HG03342 (cell line): ENCODE measurements around the gene ADGRV1.
"Not testable (repeated sequence)": the region's sequence is repeated elsewhere in the genome, so short reads cannot be mapped to it uniquely, and the experiment has no call there.

Source experiments
- ATAC-seq: cut with Tn5 transposase; IDR thresholded peaks from one replicate; pipeline ENCODE4 v1.9.1; 2021; ENCODE audit warnings: mild to moderate bottlenecking, moderate library complexity; ENCODE audit not compliant: unreplicated experiment

Gene ADGRV1

GRCh38 chr5:90550963-90551362 lies 7.6 kb upstream of the ADGRV1 start:
- ATAC-seq: no peak

- no peak for ATAC-seq
These were observed 7.2 kb upstream of the ADGRV1 start for GRCh38 chr5:90551376-90551775.

GRCh38 chr5:90553711-90554110 lies 4.9 kb upstream of the ADGRV1 start:
- ATAC-seq: no peak

- ATAC-seq: no peak
These were observed 4.1 kb upstream of the ADGRV1 start for GRCh38 chr5:90554358-90555006.

GRCh38 chr5:90555666-90556065 lies 2.9 kb upstream of the ADGRV1 start:
- ATAC-seq: no peak

GRCh38 chr5:90557391-90557790 lies 1.2 kb upstream of the ADGRV1 start:
- no peak for ATAC-seq

- no peak for ATAC-seq
These were observed 726 bp upstream of the ADGRV1 start for GRCh38 chr5:90557871-90558270.

GRCh38 chr5:90560771-90561170 lies 2.2 kb downstream of the ADGRV1 start:
- ATAC-seq: no peak

GRCh38 chr5:90561766-90562165 lies 3.2 kb downstream of the ADGRV1 start:
- ATAC-seq: no peak

GRCh38 chr5:90562341-90562740 lies 3.7 kb downstream of the ADGRV1 start:
- ATAC-seq: no peak

GRCh38 chr5:90563108-90563507 lies 4.5 kb downstream of the ADGRV1 start:
- ATAC-seq: no peak

GRCh38 chr5:90565491-90565890 lies 6.9 kb downstream of the ADGRV1 start:
- ATAC-seq: no peak

- no peak for ATAC-seq
These were observed 10.5 kb downstream of the ADGRV1 start for GRCh38 chr5:90569084-90569483.

GRCh38 chr5:90570034-90570433 lies 11.4 kb downstream of the ADGRV1 start:
- no peak for ATAC-seq

- ATAC-seq: no peak
These were observed 12.7 kb downstream of the ADGRV1 start for GRCh38 chr5:90571147-90571773.

GRCh38 chr5:90575712-90576111 lies 17.1 kb downstream of the ADGRV1 start:
- no peak for ATAC-seq

GRCh38 chr5:90576566-90576965 lies 18.0 kb downstream of the ADGRV1 start:
- not testable (repeated sequence) for ATAC-seq

GRCh38 chr5:90579905-90580304 lies 21.3 kb downstream of the ADGRV1 start:
- not testable (repeated sequence) for ATAC-seq

- ATAC-seq: no peak
These were observed 23.4 kb downstream of the ADGRV1 start for GRCh38 chr5:90581956-90582355.

GRCh38 chr5:90585337-90585986 lies 26.9 kb downstream of the ADGRV1 start:
- no peak for ATAC-seq

- no peak for ATAC-seq
These were observed 27.9 kb downstream of the ADGRV1 start for GRCh38 chr5:90586469-90586868.

- no peak for ATAC-seq
These were observed 31.6 kb downstream of the ADGRV1 start for GRCh38 chr5:90590170-90590569.
